ENCODE measurements around the gene OAS2. TPM values are rescaled to one million over a fixed set of nuclear protein-coding genes. Genes with fewer than 3 reads are reported as not detected.
"Not testable (repeated sequence)": the region's sequence is repeated elsewhere in the genome, so short reads cannot be mapped to it uniquely, and the experiment has no call there.

The OAS2 gene
- total and polyA plus RNA-seq, 8 donors = 8.5 to 25.1 (median 11.8) TPM; not detected in 1

DNA sequence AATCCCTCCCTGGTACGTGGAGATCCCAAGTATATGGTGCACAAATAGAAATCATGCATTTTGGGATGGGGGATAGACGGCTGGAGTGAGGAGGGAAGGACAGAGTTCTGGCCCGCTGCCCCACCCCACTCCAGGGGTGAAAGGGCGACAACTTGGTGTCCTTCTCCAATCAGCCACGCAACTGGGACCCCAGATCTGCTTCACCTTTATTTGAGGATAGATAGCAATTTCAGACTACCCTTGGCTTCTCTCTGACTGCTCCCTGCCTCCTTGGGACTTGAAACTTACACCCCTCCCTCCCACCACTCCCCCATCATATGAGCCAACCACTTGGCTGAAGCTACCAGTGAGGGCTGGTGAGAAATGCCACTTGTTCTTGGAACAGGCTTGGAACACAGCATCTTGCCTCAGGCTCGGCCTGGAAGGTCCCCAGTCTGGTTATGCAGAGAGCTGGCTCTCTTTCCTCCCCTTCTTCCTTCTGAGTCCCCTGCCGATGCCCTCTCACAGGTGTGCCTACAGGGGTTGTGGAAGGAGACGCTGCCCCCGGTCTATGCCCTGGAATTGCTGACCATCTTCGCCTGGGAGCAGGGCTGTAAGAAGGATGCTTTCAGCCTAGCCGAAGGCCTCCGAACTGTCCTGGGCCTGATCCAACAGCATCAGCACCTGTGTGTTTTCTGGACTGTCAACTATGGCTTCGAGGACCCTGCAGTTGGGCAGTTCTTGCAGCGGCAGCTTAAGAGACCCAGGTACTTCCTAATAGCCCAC, 31.9 kb upstream of the OAS2 start:
- H3K4me1 ChIP-seq = no peaks in the 10 kb centered on the region
- intact Hi-C loops (cut with DNase I; ENCODE audit: low total_unique reads) = no loop called here
- TF ChIP-seq POLR2A (IDR thresholded peaks at IDR 0.05) = no peak
- TF ChIP-seq, protein P1, sequence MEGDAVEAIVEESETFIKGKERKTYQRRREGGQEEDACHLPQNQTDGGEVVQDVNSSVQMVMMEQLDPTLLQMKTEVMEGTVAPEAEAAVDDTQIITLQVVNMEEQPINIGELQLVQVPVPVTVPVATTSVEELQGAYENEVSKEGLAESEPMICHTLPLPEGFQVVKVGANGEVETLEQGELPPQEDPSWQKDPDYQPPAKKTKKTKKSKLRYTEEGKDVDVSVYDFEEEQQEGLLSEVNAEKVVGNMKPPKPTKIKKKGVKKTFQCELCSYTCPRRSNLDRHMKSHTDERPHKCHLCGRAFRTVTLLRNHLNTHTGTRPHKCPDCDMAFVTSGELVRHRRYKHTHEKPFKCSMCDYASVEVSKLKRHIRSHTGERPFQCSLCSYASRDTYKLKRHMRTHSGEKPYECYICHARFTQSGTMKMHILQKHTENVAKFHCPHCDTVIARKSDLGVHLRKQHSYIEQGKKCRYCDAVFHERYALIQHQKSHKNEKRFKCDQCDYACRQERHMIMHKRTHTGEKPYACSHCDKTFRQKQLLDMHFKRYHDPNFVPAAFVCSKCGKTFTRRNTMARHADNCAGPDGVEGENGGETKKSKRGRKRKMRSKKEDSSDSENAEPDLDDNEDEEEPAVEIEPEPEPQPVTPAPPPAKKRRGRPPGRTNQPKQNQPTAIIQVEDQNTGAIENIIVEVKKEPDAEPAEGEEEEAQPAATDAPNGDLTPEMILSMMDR (IDR thresholded peaks at IDR 0.05) = no peak
- no peak for TF ChIP-seq EP300 (IDR thresholded peaks at IDR 0.05)
- H3K4me3 ChIP-seq = no peak overlapping the region
- DNase-seq = no peak
- no peaks in the 10 kb centered on the region for H3K9me3 ChIP-seq
- H3K27ac ChIP-seq = no peak overlapping the region
- peaks cover 12 to 94% (median 78%) of the 10 kb centered on the region in 4 donors for H3K36me3 ChIP-seq
- H3K27me3 ChIP-seq = no peaks in the 10 kb centered on the region
- WGBS, 5 donors = 87 to 95% (median 92%) methylated on average over 14 of the region's 14 CpGs

DNA sequence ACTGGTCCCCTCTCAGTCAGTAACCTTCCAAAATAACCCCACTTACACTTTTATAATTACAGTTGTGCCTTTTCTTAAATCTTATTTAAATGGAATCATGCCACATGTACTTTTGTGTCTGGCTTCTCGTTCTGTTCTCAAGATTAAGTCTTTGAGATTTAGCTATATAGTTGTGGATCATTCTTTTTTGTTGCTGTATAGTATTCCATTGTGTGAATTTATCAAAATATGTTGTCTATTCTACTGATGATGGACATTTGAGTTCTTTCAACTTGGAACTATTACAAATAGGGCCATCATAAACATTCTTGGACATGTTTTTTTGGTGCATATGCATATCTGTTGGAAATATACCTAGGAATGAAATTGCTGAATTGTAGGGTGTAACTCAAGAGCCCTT, 31.0 kb upstream of the OAS2 start:
- Histone ChIP-seq H3K4me1 (no peaks in the 10 kb centered on the region), H3K9me3 (no peaks in the 10 kb centered on the region), H3K27me3 (no peaks in the 10 kb centered on the region), H3K36me3 (peaks cover 12 to 95% (median 83%) of the 10 kb centered on the region in 4 donors), H3K27ac (no peak overlapping the region), H3K4me3 (no peak overlapping the region)
- DNase-seq = no peak
- TF ChIP-seq EP300 (IDR thresholded peaks at IDR 0.05) = no peak
- 7 to 58% (median 45%) methylated on average over 1 of the region's 1 CpG for WGBS, 5 donors
- intact Hi-C loops (cut with DNase I; ENCODE audit: low total_unique reads) = no loop called here

DNA sequence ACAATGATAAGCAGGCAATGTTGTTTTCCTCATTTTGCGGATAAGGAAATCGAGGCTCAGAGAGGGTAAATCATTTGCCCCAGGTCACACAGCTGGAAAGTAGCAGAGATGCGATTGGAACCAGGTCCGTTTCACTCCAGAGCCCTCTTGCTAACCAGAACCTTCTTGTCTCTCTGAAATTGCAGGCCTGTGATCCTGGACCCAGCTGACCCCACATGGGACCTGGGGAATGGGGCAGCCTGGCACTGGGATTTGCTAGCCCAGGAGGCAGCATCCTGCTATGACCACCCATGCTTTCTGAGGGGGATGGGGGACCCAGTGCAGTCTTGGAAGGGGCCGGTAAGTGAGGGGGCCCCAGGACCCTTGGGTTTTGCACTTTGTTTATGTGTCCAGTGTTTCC, 30.6 kb upstream of the OAS2 start:
- Histone ChIP-seq H3K27ac (no peak overlapping the region), H3K4me1 (no peaks in the 10 kb centered on the region), H3K36me3 (peaks cover 12 to 97% (median 85%) of the 10 kb centered on the region in 4 donors), H3K4me3 (no peak overlapping the region), H3K27me3 (no peaks in the 10 kb centered on the region), H3K9me3 (no peaks in the 10 kb centered on the region)
- DNase-seq = no peak
- TF ChIP-seq POLR2A (IDR thresholded peaks at IDR 0.05) = no peak
- TF ChIP-seq EP300 (IDR thresholded peaks at IDR 0.05) = no peak
- no peak for TF ChIP-seq POLR2AphosphoS5 (IDR thresholded peaks at IDR 0.05)
- TF ChIP-seq, protein P1 (IDR thresholded peaks at IDR 0.05) = no peak
- intact Hi-C loops (cut with DNase I; ENCODE audit: low total_unique reads) = no loop called here
- whole genome bisulfite sequencing, 5 donors = 95 to 99% (median 97%) methylated on average over 5 of the region's 5 CpGs

DNA sequence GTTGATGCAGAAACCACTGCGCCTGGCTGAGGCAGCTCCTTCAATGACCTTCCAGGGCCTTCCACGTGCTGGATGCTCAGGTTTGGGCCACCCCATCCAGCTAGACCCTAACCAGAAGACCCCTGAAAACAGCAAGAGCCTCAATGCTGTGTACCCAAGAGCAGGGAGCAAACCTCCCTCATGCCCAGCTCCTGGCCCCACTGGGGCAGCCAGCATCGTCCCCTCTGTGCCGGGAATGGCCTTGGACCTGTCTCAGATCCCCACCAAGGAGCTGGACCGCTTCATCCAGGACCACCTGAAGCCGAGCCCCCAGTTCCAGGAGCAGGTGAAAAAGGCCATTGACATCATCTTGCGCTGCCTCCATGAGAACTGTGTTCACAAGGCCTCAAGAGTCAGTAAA, 29.5 kb upstream of the OAS2 start:
- TF ChIP-seq, protein P1 (IDR thresholded peaks at IDR 0.05) = no peak
- TF ChIP-seq POLR2AphosphoS5 (IDR thresholded peaks at IDR 0.05) (no peak), EP300 (IDR thresholded peaks at IDR 0.05) (no peak), POLR2A (IDR thresholded peaks at IDR 0.05) (no peak)
- Histone ChIP-seq H3K36me3 (peaks cover 12 to 88% (median 82%) of the 10 kb centered on the region in 4 donors), H3K9me3 (no peaks in the 10 kb centered on the region), H3K4me3 (no peak overlapping the region), H3K4me1 (no peaks in the 10 kb centered on the region), H3K27ac (no peak overlapping the region), H3K27me3 (no peaks in the 10 kb centered on the region)
- DNase-seq = no peak
- WGBS, 5 donors = 95 to 100% (median 95%) methylated on average over 5 to 7 of the region's 7 CpGs
- intact Hi-C loops (cut with DNase I; ENCODE audit: low total_unique reads) = no loop called here

DNA sequence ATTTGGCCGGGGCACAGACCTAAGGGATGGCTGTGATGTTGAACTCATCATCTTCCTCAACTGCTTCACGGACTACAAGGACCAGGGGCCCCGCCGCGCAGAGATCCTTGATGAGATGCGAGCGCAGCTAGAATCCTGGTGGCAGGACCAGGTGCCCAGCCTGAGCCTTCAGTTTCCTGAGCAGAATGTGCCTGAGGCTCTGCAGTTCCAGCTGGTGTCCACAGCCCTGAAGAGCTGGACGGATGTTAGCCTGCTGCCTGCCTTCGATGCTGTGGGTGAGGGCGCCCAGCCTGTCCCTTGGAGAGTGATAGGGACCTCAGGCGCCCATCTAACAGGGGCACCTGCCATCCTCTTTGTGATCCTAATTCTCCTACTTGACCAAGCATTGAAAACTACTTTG, 27.6 kb upstream of the OAS2 start:
- TF ChIP-seq, protein P1 (IDR thresholded peaks at IDR 0.05) = no peak
- TF ChIP-seq POLR2AphosphoS5 (IDR thresholded peaks at IDR 0.05) (no peak), EP300 (IDR thresholded peaks at IDR 0.05) (no peak), POLR2A (IDR thresholded peaks at IDR 0.05) (no peak)
- Histone ChIP-seq H3K4me1 (no peaks in the 10 kb centered on the region), H3K36me3 (peaks cover 12 to 73% (median 69%) of the 10 kb centered on the region in 4 donors), H3K27ac (no peak overlapping the region), H3K9me3 (no peaks in the 10 kb centered on the region), H3K4me3 (no peak overlapping the region), H3K27me3 (no peaks in the 10 kb centered on the region)
- intact Hi-C loops (cut with DNase I; ENCODE audit: low total_unique reads) = no loop called here
- WGBS, 5 donors = 77 to 94% (median 93%) methylated on average over 5 to 11 of the region's 11 CpGs
- no peak for DNase-seq

DNA sequence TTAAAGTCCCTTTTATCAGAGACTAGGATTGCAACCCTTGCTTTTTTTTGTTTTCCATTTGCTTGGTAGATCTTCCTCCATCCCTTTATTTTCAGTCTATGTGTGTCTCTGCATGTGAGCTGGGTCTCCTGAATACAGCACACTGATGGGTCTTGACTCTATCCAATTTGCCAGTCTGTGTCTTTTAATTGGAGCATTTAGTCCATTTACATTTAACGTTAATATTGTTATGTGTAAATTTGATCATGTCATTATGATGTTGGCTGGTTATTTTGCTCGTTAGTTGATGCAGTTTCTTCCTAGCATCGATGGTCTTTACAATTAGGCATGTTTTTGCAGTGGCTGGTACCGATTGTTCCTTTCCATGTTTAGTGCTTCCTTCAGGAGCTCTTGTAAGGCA, 21.2 kb upstream of the OAS2 start:
- 93 to 95% (median 94%) methylated on average over 4 of the region's 4 CpGs for WGBS, 5 donors
- H3K27me3 ChIP-seq; H3K4me3 ChIP-seq; H3K27ac ChIP-seq; intact Hi-C loops (cut with DNase I; ENCODE audit: low total_unique reads); H3K9me3 ChIP-seq; DNase-seq; H3K4me1 ChIP-seq: not testable (repeated sequence)
- peaks cover 6 to 61% (median 45%) of the 10 kb centered on the region in 4 donors for H3K36me3 ChIP-seq

Data from stomach (tissue), 9 donors.